NB4 (cell line): ENCODE data around the gene NOL8.

Source experiments
- CTCF ChIP-seq: IDR thresholded peaks from one replicate; pipeline ENCODE4 v1.5.1; 2012; ENCODE audit warnings: low read depth, low read length
- MAX ChIP-seq: IDR thresholded peaks from 2 replicates; pipeline ENCODE4 v1.6.1; 2011; ENCODE audit warnings: low read depth, low read length
- POLR2A ChIP-seq: IDR thresholded peaks from 2 replicates; pipeline ENCODE4 v1.6.1; 2011; ENCODE audit warnings: mild to moderate bottlenecking; ENCODE audit not compliant: insufficient read length; ENCODE audit errors: extremely low read depth

- TF ChIP-seq MAX (no peak), POLR2A (no peak), CTCF (no peak)
Observed at GRCh38 chr9:92345582-92345981, 20.4 kb upstream of the NOL8 start.
